Prostate gland (tissue), 2 donors: ENCODE measurements around the gene ADM2.

Experiments used
- POLR2A ChIP-seq: fragments of 450-650 bp; IDR thresholded peaks from one replicate; pipeline ENCODE4 v1.6.1; 2016; ENCODE audit warnings: antibody characterized with exemption, mild to moderate bottlenecking
- POLR2AphosphoS5 ChIP-seq: sonication (generic); formaldehyde crosslinking; IDR thresholded peaks from one replicate; pipeline ENCODE4 v1.6.1; 2017; ENCODE audit warnings: antibody characterized with exemption
- TF ChIP-seq, protein P1 (sequence below), 4 experiments: fragments of 200-600 bp in 2 of 4; fragments of 450-650 bp in 2 of 4; sonication (generic) in 2 of 4; IDR thresholded peaks; 1 replicate in 3 of 4; 2 replicates in 1 of 4; pipeline ENCODE4 v1.5.1; 2016 to 2019; ENCODE audit warnings: antibody characterized with exemption in 4 of 4, mild to moderate bottlenecking in 2 of 4, moderate library complexity in 2 of 4

DNA sequence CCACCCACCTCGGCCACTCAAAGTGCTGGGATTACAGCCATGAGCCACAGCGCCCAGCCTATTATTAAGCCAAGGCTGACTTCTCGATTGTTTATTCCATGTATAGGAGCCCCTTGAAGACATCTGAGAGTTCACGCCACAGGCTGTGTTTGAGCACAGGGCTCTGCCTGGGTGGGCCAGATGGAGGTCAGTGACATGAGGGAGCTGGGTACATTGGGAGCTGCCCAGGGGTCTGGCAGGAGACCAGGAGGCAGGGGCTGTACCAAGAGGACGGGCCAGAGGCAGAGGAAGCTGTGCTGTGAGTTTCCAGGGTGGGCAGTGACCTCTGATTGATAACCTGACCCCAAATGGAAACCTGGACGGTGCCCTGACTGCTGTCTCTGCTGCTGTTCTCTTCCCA, 20.8 kb downstream of the ADM2 start:
- no peak for TF ChIP-seq POLR2A
- TF ChIP-seq, protein P1, sequence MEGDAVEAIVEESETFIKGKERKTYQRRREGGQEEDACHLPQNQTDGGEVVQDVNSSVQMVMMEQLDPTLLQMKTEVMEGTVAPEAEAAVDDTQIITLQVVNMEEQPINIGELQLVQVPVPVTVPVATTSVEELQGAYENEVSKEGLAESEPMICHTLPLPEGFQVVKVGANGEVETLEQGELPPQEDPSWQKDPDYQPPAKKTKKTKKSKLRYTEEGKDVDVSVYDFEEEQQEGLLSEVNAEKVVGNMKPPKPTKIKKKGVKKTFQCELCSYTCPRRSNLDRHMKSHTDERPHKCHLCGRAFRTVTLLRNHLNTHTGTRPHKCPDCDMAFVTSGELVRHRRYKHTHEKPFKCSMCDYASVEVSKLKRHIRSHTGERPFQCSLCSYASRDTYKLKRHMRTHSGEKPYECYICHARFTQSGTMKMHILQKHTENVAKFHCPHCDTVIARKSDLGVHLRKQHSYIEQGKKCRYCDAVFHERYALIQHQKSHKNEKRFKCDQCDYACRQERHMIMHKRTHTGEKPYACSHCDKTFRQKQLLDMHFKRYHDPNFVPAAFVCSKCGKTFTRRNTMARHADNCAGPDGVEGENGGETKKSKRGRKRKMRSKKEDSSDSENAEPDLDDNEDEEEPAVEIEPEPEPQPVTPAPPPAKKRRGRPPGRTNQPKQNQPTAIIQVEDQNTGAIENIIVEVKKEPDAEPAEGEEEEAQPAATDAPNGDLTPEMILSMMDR (IDR thresholded peaks at IDR 0.05), result no peak
- TF ChIP-seq POLR2AphosphoS5, result no peak
